ENCODE measurements around the gene LZIC. TPM values are rescaled to one million over a fixed set of nuclear protein-coding genes. Genes with fewer than 3 reads are reported as not detected.

LZIC gene
- total and polyA plus RNA-seq, 2 of the 8 experiments (the other 6 are each of a cell fraction or from before 2014, with no cell fraction given): 4.8 to 20.3 TPM

- CTCF ChIA-PET (ENCODE audit: partially characterized antibody): interaction anchor here (0.6 to 4.3 kb wide), 16 partner anchors 10 to 170 kb away, joined by 3 to 29 read pairs (median 4); no protein-coding TSS in a partner anchor
- Histone ChIP-seq H2BK12ac (ENCODE audit: low read depth, low read length) (no peak overlapping the region), H3K18ac (ENCODE audit: extremely low read depth, low read length) (no peak overlapping the region), H3K4me1 (replicated peaks in 1 of 4; ENCODE audit: control insufficient read depth in 3 of 4, insufficient read depth in 4 of 4, low read length in 3 of 4) (peaks cover 5 to 18% (median 14%) of the 10 kb centered on the region in 4 experiments), H4K5ac (ENCODE audit: insufficient read length, low read depth, low read length) (peak overlapping the region; percentile 42), H4K20me1 (replicated peaks in 1 of 2; ENCODE audit: control insufficient read depth in 1 of 2, insufficient read depth in 2 of 2, low read length in 2 of 2) (peaks cover 0 to 2% of the 10 kb centered on the region in 2 experiments), H2AK5ac (ENCODE audit: low read depth, low read length) (no peak overlapping the region), H3K27ac (ENCODE audit: low read depth, low read length) (0 out of 2 replicates have a peak overlapping the region, but pooled peaks have one; percentile 31), H3K4ac (replicated peaks; ENCODE audit: insufficient read length, low read depth, low read length) (no peak overlapping the region), H3K36me3 (ENCODE audit: control insufficient read depth in 2 of 4, insufficient read depth in 4 of 4, low read length in 3 of 4) (no peaks in the 10 kb centered on the region), H2BK120ac (replicated peaks; ENCODE audit: low read depth, low read length) (no peak overlapping the region), H3K79me1 (ENCODE audit: low read depth, low read length) (peaks cover 5% of the 10 kb centered on the region), H3K14ac (ENCODE audit: insufficient read length) (no peak overlapping the region), H4K91ac (replicated peaks; ENCODE audit: insufficient read length, low read length) (no peak overlapping the region), H3K23me2 (ENCODE audit: low read depth, low read length) (no peaks in the 10 kb centered on the region), H2AFZ (ENCODE audit: low read length) (no peak overlapping the region), H3K27me3 (replicated peaks in 1 of 4; ENCODE audit: control insufficient read depth in 3 of 4, extremely low read depth in 1 of 4, insufficient read depth in 3 of 4, low read length in 3 of 4) (no peaks in the 10 kb centered on the region), H2BK5ac (ENCODE audit: low read depth, low read length) (0 out of 2 replicates have a peak overlapping the region, but pooled peaks have one; percentile 28), H3K23ac (ENCODE audit: insufficient read length) (no peak overlapping the region), H2BK20ac (ENCODE audit: low read length) (no peak overlapping the region), H3K9ac (replicated peaks in 1 of 4; ENCODE audit: extremely low read depth in 1 of 4, low read depth in 3 of 4, low read length in 3 of 4) (no peak overlapping the region), H3K56ac (replicated peaks; ENCODE audit: insufficient read length, low read depth, low read length) (no peak overlapping the region), H3K4me3 (ENCODE audit: extremely low read depth in 1 of 4, insufficient read depth in 2 of 4, low read depth in 3 of 4, low read length in 4 of 4) (no peak overlapping the region), H4K8ac (ENCODE audit: extremely low read depth, insufficient read depth, low read length) (no peak overlapping the region), H3K79me2 (ENCODE audit: control insufficient read depth in 1 of 2, insufficient read depth in 2 of 2, low read length in 2 of 2) (peaks cover 0 to 3% of the 10 kb centered on the region in 2 experiments; a peak in 1 of 4 replicates), H3K9me3 (ENCODE audit: insufficient read depth in 2 of 2, low read depth in 1 of 2, low read length in 1 of 2) (no peaks in the 10 kb centered on the region), H2BK15ac (ENCODE audit: low read length) (no peak overlapping the region), H3K4me2 (ENCODE audit: insufficient read depth in 1 of 2, low read depth in 2 of 2, low read length in 2 of 2) (no peak overlapping the region)
- POLR2A ChIA-PET (ENCODE audit: partially characterized antibody): interaction anchor here (0.7 to 5.3 kb wide), 10 partner anchors 8 to 510 kb away, joined by 3 to 19 read pairs (median 4); partner anchors contain the start of gene UBE4B
- DNase-seq (ENCODE audit: low read depth in 1 of 2, low spot score in 2 of 2) (no peak), FAIRE-seq (no peak)
- WGBS, 2 experiments (ENCODE audit: extremely low coverage in 1 of 2, insufficient coverage in 1 of 2, insufficient read length in 1 of 2, insufficient replicate concordance in 2 of 2, low coverage in 1 of 2, low lambda C conversion rate in 2 of 2, missing lambda C conversion rate in 1 of 2): 75% methylated on average over 6 of the region's 6 CpGs; no CpG with 5 or more reads in 1 of the 2 experiments
- no peak for TF ChIP-seq TAF1 (IDR thresholded peaks at IDR 0.05; ENCODE audit: low read depth, low read length)
- no peak for TF ChIP-seq MAX (IDR thresholded peaks at IDR 0.05)
- TF ChIP-seq ATF3 (IDR thresholded peaks at IDR 0.05; ENCODE audit: insufficient read depth, low read depth, low read length): no peak
- TF ChIP-seq TEAD4 (IDR thresholded peaks at IDR 0.05; ENCODE audit: low read depth, low read length): no peak
- TF ChIP-seq CHD2 (IDR thresholded peaks at IDR 0.05; ENCODE audit: low read length): no peak
- TF ChIP-seq YY1 (IDR thresholded peaks at IDR 0.05; ENCODE audit: low read depth, low read length): no peak
- TF ChIP-seq CEBPB (IDR thresholded peaks at IDR 0.05; ENCODE audit: low read depth, low read length): no peak
- TF ChIP-seq POLR2A (IDR thresholded peaks at IDR 0.05; ENCODE audit: control extremely low read depth in 1 of 2, low read depth in 2 of 2, low read length in 2 of 2): no peak
- no peak for TF ChIP-seq TAF7 (optimal IDR thresholded peaks at IDR 0.05; ENCODE audit: borderline replicate concordance, low read depth, low read length)
- no peak for TF ChIP-seq HDAC2 (IDR thresholded peaks at IDR 0.05; ENCODE audit: borderline replicate concordance in 1 of 2, low read depth in 2 of 2, low read length in 2 of 2)
- TF ChIP-seq, protein P1, sequence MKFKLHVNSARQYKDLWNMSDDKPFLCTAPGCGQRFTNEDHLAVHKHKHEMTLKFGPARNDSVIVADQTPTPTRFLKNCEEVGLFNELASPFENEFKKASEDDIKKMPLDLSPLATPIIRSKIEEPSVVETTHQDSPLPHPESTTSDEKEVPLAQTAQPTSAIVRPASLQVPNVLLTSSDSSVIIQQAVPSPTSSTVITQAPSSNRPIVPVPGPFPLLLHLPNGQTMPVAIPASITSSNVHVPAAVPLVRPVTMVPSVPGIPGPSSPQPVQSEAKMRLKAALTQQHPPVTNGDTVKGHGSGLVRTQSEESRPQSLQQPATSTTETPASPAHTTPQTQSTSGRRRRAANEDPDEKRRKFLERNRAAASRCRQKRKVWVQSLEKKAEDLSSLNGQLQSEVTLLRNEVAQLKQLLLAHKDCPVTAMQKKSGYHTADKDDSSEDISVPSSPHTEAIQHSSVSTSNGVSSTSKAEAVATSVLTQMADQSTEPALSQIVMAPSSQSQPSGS (IDR thresholded peaks at IDR 0.05; ENCODE audit: low read length): no peak
Observed at GRCh38 chr1:9890224-9890731, 52.9 kb downstream of the LZIC start.
